NCI-H2107 treated with DMSO at 0.1 percent for 48 hours (cell line): ENCODE results near the gene ECHDC3.
"Not testable (repeated sequence)": the region's sequence is repeated elsewhere in the genome, so short reads cannot be mapped to it uniquely, and the experiment has no call there.

Experiments
- DNase-seq: peaks from one replicate; lab custom pipeline; 2025; ENCODE audit not compliant: unreplicated experiment; lab: John Stamatoyannopoulos, UW

ECHDC3 gene, protein sequence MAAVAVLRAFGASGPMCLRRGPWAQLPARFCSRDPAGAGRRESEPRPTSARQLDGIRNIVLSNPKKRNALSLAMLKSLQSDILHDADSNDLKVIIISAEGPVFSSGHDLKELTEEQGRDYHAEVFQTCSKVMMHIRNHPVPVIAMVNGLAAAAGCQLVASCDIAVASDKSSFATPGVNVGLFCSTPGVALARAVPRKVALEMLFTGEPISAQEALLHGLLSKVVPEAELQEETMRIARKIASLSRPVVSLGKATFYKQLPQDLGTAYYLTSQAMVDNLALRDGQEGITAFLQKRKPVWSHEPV

DNA sequence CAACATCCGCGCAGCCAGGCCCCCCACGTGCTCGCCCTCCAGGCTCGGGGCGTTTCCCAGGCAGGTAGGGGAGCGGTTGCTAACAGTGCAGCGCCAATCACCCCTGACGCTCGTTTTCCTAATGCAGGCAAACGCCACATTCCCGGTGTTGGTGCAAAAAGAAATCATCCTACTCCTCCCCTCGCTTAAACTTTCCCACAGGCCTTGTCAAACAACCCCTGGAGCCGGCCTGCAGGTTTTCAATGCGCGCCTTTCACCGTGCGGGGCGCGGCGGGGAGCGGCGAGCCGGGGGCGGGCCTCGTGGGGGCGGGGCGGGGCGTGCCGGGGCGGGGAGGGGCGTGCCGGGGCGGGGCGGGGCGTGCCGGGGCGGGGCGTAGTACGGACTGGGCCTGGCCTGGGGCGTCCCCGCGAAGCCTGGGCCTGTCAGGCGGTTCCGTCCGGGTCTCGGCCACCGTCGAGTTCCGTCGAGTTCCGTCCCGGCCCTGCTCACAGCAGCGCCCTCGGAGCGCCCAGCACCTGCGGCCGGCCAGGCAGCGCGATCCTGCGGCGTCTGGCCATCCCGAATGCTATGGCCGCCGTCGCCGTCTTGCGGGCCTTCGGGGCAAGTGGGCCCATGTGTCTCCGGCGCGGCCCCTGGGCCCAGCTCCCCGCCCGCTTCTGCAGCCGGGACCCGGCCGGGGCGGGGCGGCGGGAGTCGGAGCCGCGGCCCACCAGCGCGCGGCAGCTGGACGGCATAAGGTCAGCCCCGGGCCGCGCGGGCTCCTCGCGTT is at the start of gene ECHDC3:
Gene ECHDC3, plus strand, starts transcription at position 374 of the 770 bp plus-strand sequence. Its CDS starts 195 bp downstream, at position 569.
- DNase-seq: no peak

DNA sequence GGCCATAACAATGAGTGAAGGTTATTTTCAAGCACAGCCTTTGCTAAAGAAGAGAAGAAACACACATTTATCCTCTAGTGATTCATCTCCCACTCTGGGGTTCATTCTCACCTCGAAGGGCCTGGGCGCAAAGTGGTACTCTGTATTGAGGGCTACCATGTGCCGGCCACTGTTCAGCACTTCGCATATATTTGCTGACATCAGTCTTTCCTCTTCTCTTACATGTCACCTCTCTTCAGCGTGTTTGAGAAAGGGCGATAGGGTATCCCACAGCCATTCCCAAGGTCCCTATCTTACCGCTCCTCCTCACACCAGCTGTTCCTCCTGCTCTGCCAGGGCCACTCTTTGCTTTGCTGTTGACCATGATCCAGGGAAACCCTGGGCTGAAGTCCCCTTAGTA is 48.8 kb upstream of the ECHDC3 start:
- DNase-seq: no peak

DNA sequence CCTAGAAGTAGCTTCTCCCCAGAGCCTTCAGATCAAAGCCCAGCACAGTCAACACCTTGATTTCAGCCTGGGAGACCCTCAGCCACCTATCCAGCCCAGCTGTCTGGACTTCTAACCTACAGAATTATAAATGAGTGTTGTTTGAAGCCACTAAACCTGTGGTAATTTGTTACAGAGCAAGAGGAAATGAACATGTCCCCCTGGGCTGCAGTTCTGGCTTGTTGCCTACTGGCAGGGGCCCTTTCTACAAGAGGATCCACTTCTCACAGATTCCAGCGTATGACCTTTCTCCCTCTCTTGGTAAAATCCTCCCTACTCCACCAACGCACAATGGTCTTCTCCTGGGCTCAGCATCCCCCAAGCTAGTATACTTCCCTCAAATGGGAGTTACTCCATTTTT is 46.4 kb upstream of the ECHDC3 start:
- DNase-seq: no peak

DNA sequence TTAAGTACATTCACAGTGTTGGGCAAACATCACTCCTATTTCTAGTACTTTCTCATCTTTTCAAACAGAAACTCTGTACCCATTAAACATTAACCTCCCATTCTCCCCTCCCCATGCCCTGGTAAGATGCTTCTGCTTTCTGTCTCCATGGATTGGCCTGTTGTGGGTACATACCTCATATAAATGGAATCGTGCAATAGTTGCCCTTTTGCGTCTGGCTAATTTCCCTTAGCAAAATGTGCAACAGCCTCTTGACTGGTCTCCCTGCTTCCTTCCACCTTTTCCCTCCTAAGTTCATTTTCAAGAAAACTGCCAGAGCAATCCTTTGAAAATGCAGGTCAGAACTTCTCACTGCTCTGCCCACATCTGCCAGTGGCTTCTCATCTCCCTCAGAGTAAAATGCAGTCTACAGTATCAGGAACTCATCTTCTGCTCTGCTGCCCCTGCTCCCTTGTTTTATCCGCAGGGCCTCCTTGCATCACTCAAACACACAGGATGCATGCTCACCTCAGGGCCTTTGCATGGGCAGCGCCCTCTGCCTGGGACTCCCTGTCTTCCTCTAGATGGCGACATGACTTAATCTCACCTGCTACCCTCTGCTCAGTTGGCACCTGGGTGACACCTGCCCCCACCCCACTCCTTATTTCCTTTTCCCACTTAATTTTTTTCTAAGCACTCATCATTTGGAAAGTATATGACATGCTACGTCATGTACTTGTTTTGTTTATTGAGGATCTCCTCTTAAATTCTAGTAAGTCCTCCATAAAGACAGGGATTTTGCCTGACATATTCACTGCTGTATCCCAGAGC is 44.3 kb upstream of the ECHDC3 start:
- DNase-seq: no peak

DNA sequence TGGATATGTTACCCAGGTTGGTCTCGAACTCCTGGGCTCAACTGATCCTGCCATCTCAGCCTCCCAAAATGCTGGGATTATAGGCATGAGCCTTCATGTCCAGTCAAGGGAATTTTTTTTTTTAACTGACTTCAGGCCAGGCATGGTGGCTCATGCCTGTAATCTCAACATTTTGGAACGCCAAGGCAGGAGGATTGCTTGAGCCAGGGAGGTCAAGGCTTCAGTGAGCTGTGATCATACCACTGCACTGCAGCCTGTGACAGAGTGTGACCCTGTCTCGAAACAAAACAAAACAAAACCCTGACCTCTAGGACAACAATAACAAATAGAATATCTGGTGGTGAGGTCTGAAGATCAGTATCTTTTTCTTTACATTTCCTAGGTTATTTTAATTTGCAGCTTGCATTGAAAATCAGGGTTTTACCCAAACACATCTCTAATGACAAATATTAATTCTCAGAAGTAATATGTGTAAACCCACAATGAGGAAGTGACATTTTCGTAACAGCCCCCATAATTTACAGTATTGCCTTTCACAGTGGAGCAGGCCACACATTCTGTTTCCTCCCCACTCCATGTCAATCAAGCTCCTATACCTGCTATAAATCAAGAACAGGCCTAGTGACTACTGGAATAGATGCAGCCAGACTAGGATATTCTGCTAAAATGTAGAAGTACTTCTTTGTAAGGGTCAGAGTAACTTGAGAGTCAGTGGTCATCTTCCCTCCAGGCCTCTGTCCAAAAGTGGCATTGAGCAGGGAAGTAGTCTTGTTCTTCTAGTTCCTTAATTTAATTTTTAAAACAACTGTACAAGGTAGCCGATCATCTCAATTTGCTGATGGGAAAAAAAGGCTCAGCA is 43.3 kb upstream of the ECHDC3 start:
- no peak for DNase-seq

DNA sequence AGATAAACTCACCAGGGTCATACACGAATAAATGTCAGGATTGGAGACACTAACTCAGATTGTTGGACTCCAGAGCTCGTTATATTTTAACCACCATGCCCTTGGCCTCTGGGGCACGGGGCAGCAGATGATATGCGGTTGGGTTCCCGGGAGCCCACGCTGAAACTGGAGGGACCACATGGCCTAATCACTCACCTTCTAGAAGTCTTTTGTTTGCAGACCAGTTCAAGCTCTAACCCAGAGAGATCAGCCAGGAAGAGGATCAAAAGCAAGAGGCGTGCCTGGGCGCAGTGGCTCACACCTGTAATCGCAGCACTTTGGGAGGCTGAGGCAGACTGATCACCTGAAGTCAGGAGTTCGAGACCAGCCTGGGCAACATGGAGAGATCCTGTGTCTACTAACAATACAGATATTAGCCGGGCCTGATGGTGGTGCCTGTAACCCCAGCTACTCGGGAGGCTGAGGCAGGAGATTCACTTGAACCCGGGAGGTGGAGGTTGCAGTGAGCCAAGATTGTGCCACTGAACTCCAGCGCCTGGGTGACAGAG is 42.6 kb upstream of the ECHDC3 start:
- DNase-seq: no peak

DNA sequence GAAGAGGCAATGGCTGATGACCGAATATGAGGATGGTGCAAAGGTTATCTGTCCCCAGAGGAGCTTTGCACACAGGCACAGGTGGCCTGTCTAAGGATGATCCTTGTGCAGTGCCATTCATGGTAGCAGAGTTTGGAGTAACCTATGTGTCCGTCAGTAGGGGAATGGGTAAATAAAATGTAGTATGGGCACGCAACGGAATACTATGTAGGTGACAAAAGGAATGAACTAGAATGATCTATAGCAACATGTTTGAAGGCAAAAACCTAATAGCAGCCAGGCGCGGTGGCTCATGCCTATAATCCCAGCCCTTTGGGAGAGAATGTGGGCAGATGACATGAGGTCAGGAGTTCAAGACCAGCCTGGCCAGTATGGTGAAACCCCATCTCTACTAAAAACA is 41.6 kb upstream of the ECHDC3 start:
- no peak for DNase-seq

DNA sequence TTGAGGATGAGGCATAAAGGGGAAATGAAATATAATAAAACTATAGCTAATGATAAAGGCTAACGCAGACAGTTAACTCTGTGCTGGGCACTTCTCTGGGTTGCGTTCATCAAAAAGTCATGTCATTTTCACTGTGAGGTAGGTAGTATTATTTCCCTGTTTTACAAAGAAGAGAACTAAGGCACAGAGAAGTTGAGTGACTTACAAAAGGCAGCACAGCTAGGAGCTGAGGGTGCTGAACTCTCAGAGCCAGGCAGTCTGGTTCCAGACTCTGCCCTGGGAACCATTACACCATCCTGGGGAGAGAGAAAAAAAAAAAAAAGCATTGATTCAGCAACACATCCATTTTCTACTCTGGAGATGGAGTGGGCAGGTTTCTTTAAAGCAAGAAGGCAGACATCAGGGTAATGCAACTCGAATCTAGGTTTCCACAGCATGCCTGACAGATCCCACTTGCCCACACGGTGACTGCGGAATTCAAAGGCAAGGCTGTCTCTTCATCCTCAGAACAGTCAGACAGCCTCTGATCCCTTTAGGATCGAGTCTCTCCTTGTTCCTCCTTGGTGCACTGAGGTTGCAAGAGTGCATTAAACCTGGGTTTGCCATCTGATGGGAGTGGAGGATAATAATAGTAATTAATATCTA is 40.6 kb upstream of the ECHDC3 start:
- no peak for DNase-seq

DNA sequence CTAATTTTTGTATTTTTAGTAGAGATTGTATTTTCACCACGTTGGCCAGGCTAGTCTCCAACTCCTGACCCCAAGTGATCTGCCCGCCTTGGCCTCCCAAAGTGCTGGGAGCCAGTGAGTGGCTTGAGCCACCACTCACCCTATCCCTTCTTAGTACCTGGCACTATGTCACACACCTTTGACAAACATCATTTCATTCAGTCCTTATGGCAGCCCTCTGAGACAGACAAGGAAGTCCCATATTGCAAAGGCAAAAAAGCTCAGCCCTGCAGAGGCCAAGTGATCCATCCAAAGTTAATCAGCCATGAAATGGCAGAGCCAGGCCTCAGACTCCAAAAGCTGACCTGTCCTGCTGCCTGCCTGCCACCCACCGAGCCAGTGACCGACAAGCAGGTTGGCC is 39.9 kb upstream of the ECHDC3 start:
- no peak for DNase-seq

DNA sequence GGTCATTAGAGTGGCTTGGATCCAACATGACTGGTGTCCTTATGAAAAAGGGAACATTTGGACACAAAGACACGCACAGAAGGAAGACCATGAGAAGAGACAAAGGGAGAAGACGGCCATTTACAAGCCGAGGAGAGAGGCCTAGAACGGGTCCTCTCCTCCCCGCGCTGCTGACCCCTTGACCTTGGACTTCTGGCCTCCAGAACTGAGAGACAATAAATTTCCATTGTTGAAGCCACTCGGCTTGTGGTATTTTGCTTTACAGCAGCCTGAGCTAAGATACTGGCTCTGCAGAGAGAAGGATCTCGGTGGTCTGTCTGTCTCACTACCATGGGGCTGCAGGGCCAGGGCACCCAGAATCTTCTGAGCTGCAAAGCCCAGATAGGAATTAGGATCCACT is 38.1 kb upstream of the ECHDC3 start:
- no peak for DNase-seq

DNA sequence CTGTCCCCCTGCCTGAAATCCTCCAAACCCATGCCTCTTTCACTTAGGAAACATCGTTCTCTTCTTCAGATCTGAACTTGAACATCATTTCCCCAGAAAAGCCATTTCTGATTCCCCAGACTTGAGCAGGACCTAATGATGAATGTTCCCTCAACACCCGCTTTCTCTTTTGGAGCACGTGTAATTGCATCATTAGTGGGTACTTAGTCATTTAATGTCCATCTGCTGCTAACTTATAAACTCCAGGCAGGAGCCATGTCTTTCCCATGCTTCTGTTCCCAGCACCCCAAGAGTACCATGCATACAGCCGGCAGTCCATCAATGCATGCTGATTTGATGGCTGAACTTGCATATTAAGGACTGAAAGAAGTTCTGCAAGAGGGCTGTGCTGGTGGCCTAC is 36.5 kb upstream of the ECHDC3 start:
- DNase-seq: no peak

DNA sequence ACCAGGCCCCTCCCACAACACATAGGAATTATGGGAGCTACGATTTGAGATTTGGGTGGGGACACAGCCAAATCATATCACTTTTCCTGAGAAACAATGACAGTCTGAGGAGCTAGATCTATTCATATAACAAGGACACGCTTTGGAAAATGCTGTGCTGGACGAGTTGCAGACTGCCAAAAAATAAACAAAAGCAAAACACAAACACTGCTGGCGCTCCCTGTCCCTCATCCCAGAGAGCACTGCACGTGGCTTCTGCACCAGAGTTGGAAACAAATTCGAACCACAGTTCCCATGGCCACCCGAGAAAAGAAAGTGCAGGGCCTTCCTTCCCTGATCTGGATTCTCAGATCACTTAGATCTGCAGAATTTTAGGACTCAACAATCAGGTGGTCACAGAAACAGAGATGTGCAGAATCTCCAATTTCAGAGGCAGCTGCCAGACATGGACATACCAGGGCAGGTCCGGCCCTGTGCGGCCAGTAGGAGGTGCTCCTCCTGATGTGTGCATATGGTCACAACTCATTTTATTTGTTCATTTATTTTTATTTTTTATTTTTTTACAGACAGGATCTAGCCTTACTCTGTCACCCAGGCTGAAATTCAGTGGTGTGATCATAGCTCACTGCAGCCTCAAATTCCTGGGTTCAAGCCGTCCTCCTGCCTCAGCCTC is 35.2 kb upstream of the ECHDC3 start:
- DNase-seq: no peak

DNA sequence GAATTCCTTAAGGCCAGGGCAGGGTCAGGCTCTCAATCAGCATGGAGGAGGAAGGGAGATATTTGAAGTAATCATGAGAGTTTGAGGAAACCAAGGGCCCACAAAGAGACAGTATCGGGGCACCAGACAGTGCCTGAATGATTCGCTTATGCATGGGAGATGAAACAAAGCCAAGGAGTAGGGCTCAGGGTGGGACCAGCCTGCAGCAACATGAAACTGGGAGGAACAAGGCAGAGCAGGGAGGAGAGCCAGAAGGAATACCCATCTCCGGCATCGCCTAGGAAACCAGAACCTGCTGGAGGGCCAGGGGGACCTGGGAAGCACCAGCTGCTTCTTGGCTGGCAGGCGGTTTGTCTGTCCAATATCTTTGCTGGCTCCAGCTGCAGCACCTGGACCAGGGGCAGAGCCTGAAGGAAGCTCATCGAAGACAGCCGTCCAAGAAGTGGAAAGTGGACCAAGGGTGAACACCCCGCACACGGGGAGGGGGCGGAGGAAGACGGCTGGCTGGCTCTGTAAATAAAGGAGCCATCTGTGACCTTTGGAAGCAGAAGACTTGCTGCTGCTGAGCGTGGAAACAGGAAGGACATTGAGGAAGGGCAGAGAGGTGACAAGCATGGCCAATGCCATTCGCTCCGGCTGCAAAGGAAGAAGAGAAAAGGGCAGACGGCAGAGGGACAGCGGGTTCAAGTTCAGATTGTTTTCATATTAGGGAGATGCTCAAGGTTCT is 34.4 kb upstream of the ECHDC3 start:
- DNase-seq: no peak

DNA sequence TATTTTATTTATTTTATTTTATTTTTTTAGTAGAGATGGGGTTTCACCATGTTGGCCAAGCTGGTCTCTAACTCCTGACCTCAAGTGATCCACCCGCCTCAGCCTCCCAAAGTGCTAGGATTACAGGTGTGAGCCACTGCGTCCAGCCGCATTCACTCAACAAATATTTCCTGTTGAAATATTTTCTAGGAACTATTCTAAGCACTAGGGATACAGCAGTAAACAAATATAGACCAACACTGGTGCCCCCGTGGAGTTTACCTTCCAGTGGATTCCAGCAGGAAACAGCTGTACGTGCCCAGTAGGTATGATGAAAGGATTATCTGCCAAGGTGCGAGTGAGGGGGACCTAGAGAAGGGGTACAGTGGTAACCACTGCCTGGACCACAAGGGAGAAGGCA is 33.4 kb upstream of the ECHDC3 start:
- DNase-seq: not testable (repeated sequence)

DNA sequence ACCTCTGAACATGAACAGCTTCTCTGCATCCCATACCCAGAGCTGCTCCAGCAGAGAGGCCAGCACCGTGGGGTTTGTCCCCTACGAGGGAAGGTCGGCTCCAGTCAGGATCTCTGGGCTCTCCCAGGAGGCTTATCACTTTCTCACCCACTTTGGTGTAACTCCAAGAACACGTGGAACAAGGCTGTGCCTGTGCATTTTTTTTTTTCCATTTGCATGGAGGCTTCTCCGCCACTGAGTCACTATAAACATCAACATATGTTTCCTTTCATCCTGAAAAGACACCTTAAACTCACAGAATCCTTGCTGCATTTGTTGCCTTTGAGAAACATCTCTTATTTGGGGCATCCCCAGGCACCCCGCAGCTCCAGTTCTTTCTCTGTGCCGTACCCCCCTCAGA is 29.4 kb upstream of the ECHDC3 start:
- DNase-seq: no peak

DNA sequence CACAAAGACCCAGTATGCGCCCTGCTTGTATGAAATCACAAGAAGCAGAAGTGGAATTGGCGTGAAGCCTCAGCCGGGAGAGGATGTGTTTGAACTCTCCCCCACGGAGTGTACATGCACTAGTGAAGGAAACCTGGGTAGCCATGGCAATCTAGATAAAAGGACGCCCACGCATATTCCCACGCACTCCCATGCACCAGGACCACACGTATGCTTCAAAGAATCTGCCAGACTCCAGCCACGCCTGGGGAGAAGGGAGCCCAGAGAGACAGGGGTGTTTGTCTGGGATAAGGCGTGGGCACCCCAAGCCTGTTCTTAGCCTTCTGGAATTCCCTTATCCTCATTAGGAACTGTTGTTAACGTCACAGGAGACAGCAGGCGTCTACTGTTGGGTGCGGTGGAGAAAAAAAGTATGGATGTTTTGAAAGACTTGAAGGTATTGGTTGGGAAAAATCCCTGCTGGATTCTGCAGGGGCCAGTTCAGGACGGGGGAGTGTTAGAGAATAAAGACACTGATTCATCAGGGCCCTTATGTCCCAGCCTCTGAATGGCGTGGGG is 28.9 kb upstream of the ECHDC3 start:
- no peak for DNase-seq

DNA sequence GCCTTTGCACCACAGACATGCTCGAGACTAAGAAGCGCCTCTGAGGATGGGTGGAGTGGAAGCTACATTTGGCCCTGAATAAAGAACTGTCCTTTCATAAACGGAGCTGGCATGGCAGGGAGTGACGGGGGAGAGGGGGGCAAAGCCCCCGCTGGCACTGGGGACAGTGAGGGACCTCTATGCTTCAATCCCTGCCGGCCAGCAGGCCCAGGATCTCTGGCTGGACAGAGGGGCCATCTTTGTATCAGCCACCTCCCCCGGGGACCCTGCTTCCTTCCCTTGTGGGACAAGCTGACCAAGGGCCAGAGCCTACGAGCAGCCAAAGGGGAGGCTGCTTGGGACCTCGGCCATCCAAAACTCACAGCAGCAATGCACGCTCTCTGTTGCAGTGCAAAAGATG is 28.2 kb upstream of the ECHDC3 start:
- DNase-seq: no peak

DNA sequence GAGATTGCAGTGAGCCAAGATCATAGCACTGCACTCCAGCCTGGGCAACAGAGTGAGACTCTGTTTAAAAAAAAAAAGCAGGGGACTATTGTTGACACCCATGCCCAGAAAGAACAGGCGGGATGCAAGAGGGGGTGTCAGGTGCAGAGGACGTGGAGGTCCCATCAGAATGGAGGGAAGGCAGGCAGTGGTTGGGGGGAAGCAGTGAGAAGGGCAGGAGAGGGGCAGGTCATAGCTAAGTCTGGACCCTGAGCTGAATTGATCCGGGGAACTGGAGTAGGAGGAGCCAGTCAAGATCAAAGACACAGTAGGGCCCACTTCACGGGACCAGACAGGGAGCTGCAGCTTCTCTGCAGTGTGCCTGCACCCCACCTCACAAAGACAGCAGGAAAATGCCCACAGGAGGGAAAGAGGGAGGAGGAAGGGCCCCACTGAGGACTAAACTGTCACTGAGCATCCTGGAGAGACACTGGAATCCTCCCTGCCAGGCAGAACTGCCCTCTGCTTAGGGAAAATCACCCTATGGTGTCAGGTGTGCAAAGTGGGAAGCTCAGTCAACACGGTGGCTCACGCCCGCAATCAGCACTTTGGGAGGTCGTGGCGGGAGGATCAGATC is 27.3 kb upstream of the ECHDC3 start:
- DNase-seq: no peak
